Measurements from ENCODE around the gene MCM9.

DNA sequence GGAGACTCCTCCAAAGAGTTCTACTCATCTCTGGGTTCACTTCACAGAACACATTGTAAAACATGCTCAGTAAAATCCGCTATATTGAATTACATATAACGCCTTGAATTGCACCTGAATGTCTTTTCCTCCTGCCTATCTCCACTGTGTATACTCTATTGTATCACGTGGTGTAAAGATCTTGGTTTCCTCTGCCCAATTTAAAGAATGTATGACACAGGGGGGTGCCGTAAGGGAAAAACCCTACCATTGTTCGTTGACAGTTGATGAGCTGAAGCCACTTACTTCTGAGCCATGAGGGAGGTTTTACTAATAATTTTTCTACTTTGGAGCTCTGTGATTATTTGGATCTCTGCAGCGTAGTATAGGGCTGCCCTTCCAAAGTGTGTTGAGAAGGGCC is 35.0 kb downstream of the MCM9 start:
- TF ChIP-seq, protein P1, sequence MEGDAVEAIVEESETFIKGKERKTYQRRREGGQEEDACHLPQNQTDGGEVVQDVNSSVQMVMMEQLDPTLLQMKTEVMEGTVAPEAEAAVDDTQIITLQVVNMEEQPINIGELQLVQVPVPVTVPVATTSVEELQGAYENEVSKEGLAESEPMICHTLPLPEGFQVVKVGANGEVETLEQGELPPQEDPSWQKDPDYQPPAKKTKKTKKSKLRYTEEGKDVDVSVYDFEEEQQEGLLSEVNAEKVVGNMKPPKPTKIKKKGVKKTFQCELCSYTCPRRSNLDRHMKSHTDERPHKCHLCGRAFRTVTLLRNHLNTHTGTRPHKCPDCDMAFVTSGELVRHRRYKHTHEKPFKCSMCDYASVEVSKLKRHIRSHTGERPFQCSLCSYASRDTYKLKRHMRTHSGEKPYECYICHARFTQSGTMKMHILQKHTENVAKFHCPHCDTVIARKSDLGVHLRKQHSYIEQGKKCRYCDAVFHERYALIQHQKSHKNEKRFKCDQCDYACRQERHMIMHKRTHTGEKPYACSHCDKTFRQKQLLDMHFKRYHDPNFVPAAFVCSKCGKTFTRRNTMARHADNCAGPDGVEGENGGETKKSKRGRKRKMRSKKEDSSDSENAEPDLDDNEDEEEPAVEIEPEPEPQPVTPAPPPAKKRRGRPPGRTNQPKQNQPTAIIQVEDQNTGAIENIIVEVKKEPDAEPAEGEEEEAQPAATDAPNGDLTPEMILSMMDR (IDR thresholded peaks at IDR 0.05; ENCODE audit: low read length), result no peak
- no peak for TF ChIP-seq EZH2 (IDR thresholded peaks at IDR 0.05; ENCODE audit: borderline replicate concordance, low read length)
